Stimulated activated CD4-positive, alpha-beta T cell treated with anti-CD3 and anti-CD28 coated beads, Interleukin-12 subunit alpha, Interleukin-12 subunit beta, amount 100 ng/mL, for 48 hours (primary cell): ENCODE measurements around the gene CFB.

Source experiments
- DNase-seq, 3 donors: peaks; one replicate each; pipeline ENCODE4 v3.0.0-alpha.2; 2020; ENCODE audit warnings: low read depth in 2 of 3, low spot score in 1 of 3

The CFB gene

GRCh38 chr6:31948306-31948705 is 2.4 kb downstream of the CFB start:
- no peak for DNase-seq

- DNase-seq: no peak
These were observed 3.0 kb downstream of the CFB start for GRCh38 chr6:31948753-31949413.

- no peak for DNase-seq
These were observed 4.1 kb downstream of the CFB start for GRCh38 chr6:31949926-31950548.

GRCh38 chr6:31952140-31952805 is 6.4 kb downstream of the CFB start:
- DNase-seq: peak in 1 of 3 donors; percentile 16

GRCh38 chr6:31952890-31953289 is 7.0 kb downstream of the CFB start:
- no peak for DNase-seq

GRCh38 chr6:31954511-31954910 is 8.6 kb downstream of the CFB start:
- no peak for DNase-seq

- DNase-seq: no peak
These were observed 10.9 kb downstream of the CFB start for GRCh38 chr6:31956796-31957195.

GRCh38 chr6:31958412-31958740 is 12.5 kb downstream of the CFB start:
- no peak for DNase-seq

GRCh38 chr6:31958741-31959739 is 13.1 kb downstream of the CFB start, which contains the start of the genes NELFE and SKIC2:
Gene NELFE (minus strand): TSS chr6:31958971. CDS start chr6:31958446, 525 bp downstream.
Gene SKIC2 (plus strand): TSS chr6:31959175. CDS start chr6:31959193, 18 bp downstream.
- peak; percentile 97 to 98 (median 98) for DNase-seq

- DNase-seq: no peak
These were observed 15.7 kb downstream of the CFB start for GRCh38 chr6:31961616-31962015.

GRCh38 chr6:31963921-31964320 is 18.0 kb downstream of the CFB start:
- no peak for DNase-seq

- no peak for DNase-seq
These were observed 19.8 kb downstream of the CFB start for GRCh38 chr6:31965700-31966099.

GRCh38 chr6:31966506-31966905 is 20.6 kb downstream of the CFB start:
- no peak for DNase-seq

- DNase-seq: no peak
These were observed 21.4 kb downstream of the CFB start for GRCh38 chr6:31966997-31967925.

GRCh38 chr6:31967926-31968320 is 22.0 kb downstream of the CFB start:
- no peak for DNase-seq

- no peak for DNase-seq
These were observed 22.4 kb downstream of the CFB start for GRCh38 chr6:31968326-31968725.

- no peak for DNase-seq
These were observed 23.2 kb downstream of the CFB start for GRCh38 chr6:31968791-31969711.

- DNase-seq: no peak
These were observed 24.1 kb downstream of the CFB start for GRCh38 chr6:31969712-31970603.
